Neural cell (in vitro differentiated cells): ENCODE results near the gene ASB18. TPM values are rescaled to one million over a fixed set of nuclear protein-coding genes. Genes with fewer than 3 reads are reported as not detected.

Source experiments
- H2AFZ ChIP-seq: fragments of 200-600, 300-800 bp; sonication (generic), shearing (Covaris generic); 2 replicates; pipeline ENCODE4 v1.6.0; 2014; ENCODE audit warnings: low read depth, mild to moderate bottlenecking, antibody characterized with exemption, low read length, moderate library complexity
- H3F3A ChIP-seq: fragments of 200-600 bp; shearing (Covaris generic); 2 replicates; pipeline ENCODE4 v1.6.1; 2016; ENCODE audit warnings: mild to moderate bottlenecking, moderate library complexity, mixed read lengths, antibody characterized with exemption, low read length; ENCODE audit not compliant: insufficient read depth, poor library complexity, severe bottlenecking
- H3K27ac ChIP-seq: fragments of 200-600, 300-800 bp; sonication (generic), shearing (Covaris generic); 2 replicates; pipeline ENCODE4 v1.5.1; 2014; ENCODE audit warnings: mild to moderate bottlenecking, low read length, moderate library complexity
- H3K27me3 ChIP-seq: fragments of 300-800, 200-600 bp; sonication (generic), shearing (Covaris generic); 2 replicates; pipeline ENCODE4 v1.6.0; 2014; ENCODE audit warnings: mild to moderate bottlenecking, low read depth, low read length, moderate library complexity; ENCODE audit not compliant: insufficient read depth
- H3K36me3 ChIP-seq: fragments of 300-800, 200-600 bp; sonication (generic), shearing (Covaris generic); 2 replicates; pipeline ENCODE4 v1.5.1; 2014; ENCODE audit warnings: mild to moderate bottlenecking, antibody characterized with exemption, low read length, moderate library complexity; ENCODE audit not compliant: insufficient read depth
- H3K4me2 ChIP-seq: fragments of 300-800, 200-600 bp; sonication (generic), shearing (Covaris generic); 2 replicates; pipeline ENCODE4 v1.6.0; 2014; ENCODE audit warnings: mild to moderate bottlenecking, low read length
- H3K4me3 ChIP-seq: fragments of 300-800, 200-600 bp; sonication (generic), shearing (Covaris generic); 2 replicates; pipeline ENCODE4 v1.5.1; 2014; ENCODE audit warnings: mild to moderate bottlenecking, low read length, moderate library complexity
- H3K79me2 ChIP-seq: fragments of 200-600 bp; shearing (Covaris generic); replicated peaks from 2 replicates; pipeline ENCODE4 v1.6.0; 2014; ENCODE audit warnings: mild to moderate bottlenecking, low read length, moderate library complexity; ENCODE audit not compliant: insufficient read depth
- H3K9ac ChIP-seq: fragments of 300-800, 200-600 bp; sonication (generic), shearing (Covaris generic); 2 replicates; pipeline ENCODE4 v1.6.1; 2016; ENCODE audit warnings: mild to moderate bottlenecking, low read length, mixed read lengths
- H3K9me2 ChIP-seq: fragments of 200-600 bp; shearing (Covaris generic); 2 replicates; pipeline ENCODE4 v1.6.1; 2016; ENCODE audit warnings: mild to moderate bottlenecking, low read length, mixed read lengths; ENCODE audit not compliant: insufficient read depth
- H3K9me3 ChIP-seq: fragments of 200-600, 300-800 bp; sonication (generic), shearing (Covaris generic); 2 replicates; pipeline ENCODE4 v1.6.1; 2016; ENCODE audit warnings: mild to moderate bottlenecking, mixed run types, low read length, moderate library complexity, mixed read lengths
- H4K20me1 ChIP-seq: fragments of 200-600 bp; shearing (Covaris generic); 2 replicates; pipeline ENCODE4 v1.6.1; 2016; ENCODE audit warnings: mild to moderate bottlenecking, mixed run types; ENCODE audit not compliant: insufficient read depth
- EP300 ChIP-seq: fragments of 450-650 bp; conservative IDR thresholded peaks from 2 replicates; pipeline ENCODE4 v1.6.1; 2014; ENCODE audit warnings: antibody characterized with exemption, mild to moderate bottlenecking, moderate library complexity; ENCODE audit not compliant: poor library complexity, severe bottlenecking
- EZH2 ChIP-seq: fragments of 200-600, 300-800 bp; shearing (Covaris generic), sonication (generic); IDR thresholded peaks from 2 replicates; pipeline ENCODE4 v1.6.1; 2014; ENCODE audit warnings: antibody characterized with exemption, low read length, borderline replicate concordance, mild to moderate bottlenecking; ENCODE audit not compliant: insufficient read depth, poor library complexity, severe bottlenecking
- MXI1 ChIP-seq: fragments of 450-650 bp; conservative IDR thresholded peaks from 2 replicates; pipeline ENCODE4 v1.6.1; 2014; ENCODE audit warnings: antibody characterized with exemption, mild to moderate bottlenecking; ENCODE audit not compliant: poor library complexity, severe bottlenecking
- POLR2AphosphoS5 ChIP-seq: IDR thresholded peaks from 2 replicates; pipeline ENCODE4 v1.6.1; 2012
- RAD21 ChIP-seq: fragments of 450-650 bp; conservative IDR thresholded peaks from 2 replicates; pipeline ENCODE4 v1.6.1; 2014; ENCODE audit warnings: antibody characterized with exemption, mild to moderate bottlenecking, moderate library complexity
- SMC3 ChIP-seq: fragments of 450-650 bp; conservative IDR thresholded peaks from 2 replicates; pipeline ENCODE4 v1.6.1; 2014; ENCODE audit warnings: antibody characterized with exemption, mild to moderate bottlenecking, moderate library complexity; ENCODE audit not compliant: poor library complexity
- TAF1 ChIP-seq: IDR thresholded peaks from 2 replicates; pipeline ENCODE4 v1.6.1; 2012; ENCODE audit warnings: low read depth
- polyA plus RNA-seq: library from polyadenylated mRNA; depleted of rRNA; stranded (reverse); fragments of >200 nt; gene quantifications from 2 replicates; pipeline ENCODE4 v1.2.3, GENCODE V29; 2014
- TF ChIP-seq, protein P1 (sequence below): IDR thresholded peaks from 2 replicates; pipeline ENCODE4 v1.6.1; 2012; ENCODE audit warnings: borderline replicate concordance
- TF ChIP-seq, protein P2 (sequence below): fragments of 450-650 bp; IDR thresholded peaks from 2 replicates; pipeline ENCODE4 v1.5.1; 2014; ENCODE audit warnings: antibody characterized with exemption, mild to moderate bottlenecking, moderate library complexity; ENCODE audit not compliant: poor library complexity, severe bottlenecking

The ASB18 gene
- polyA plus RNA-seq, 1 donor from 2014 or later: not detected

DNA sequence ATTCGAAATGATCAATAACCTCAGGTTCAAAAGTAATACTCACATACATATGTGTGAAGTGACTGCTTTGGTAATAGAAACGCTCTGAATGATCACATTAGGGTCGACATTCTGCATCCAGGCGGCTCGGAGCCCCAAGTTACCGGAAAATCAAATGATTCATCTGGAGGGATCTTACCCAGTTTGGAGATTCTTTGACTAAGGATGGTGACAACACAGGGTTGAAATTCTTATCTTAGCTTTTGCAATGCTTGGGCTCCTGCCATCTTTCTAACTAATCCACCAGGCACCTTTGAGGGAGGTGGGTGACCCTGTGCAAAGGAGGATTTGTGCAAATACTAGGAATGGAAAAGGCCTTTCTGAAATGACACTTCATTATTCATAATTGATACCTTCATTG is 106.8 kb downstream of the ASB18 start:
- TF ChIP-seq RAD21 (no peak), EP300 (no peak), MXI1 (no peak), POLR2AphosphoS5 (no peak), EZH2 (no peak), TAF1 (no peak)
- H3K4me3 ChIP-seq: no peak overlapping the region
- no peaks in the 10 kb centered on the region for H3K36me3 ChIP-seq
- no peak overlapping the region for H3K27ac ChIP-seq
- no peaks in the 10 kb centered on the region for H4K20me1 ChIP-seq
- H3K9me2 ChIP-seq: no peaks in the 10 kb centered on the region
- H3K9ac ChIP-seq: no peak overlapping the region
- H3F3A ChIP-seq: no peaks in the 10 kb centered on the region
- H3K4me2 ChIP-seq: no peak overlapping the region
- H3K9me3 ChIP-seq: no peaks in the 10 kb centered on the region
- no peak overlapping the region for H2AFZ ChIP-seq
- H3K27me3 ChIP-seq: peaks cover 73% of the 10 kb centered on the region
- H3K79me2 ChIP-seq: no peaks in the 10 kb centered on the region

DNA sequence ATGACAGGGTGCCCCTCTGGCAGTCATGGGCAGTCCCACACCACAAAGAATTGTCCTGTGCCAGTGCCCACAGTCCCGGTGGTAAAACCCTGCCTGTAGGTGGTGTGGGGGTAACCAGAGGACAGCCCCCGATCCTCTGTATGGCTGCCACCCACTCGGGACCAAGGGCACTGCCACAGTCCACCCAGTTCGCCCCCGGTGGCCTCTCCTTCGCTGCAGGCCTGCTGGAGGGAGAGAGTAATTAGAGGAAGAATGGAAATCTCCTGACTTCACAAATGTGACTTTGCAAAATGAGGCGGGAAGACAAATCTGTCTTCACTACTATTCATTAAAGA is 107.4 kb downstream of the ASB18 start:
- Histone ChIP-seq H3K4me2 (no peak overlapping the region), H3K9me3 (no peaks in the 10 kb centered on the region), H3K79me2 (no peaks in the 10 kb centered on the region), H2AFZ (no peak overlapping the region), H3F3A (no peaks in the 10 kb centered on the region), H3K4me3 (no peak overlapping the region), H4K20me1 (no peaks in the 10 kb centered on the region), H3K27me3 (peaks cover 67% of the 10 kb centered on the region), H3K36me3 (no peaks in the 10 kb centered on the region), H3K9me2 (no peaks in the 10 kb centered on the region), H3K9ac (no peak overlapping the region), H3K27ac (no peak overlapping the region)
- TF ChIP-seq TAF1 (no peak), MXI1 (no peak), EP300 (no peak), RAD21 (no peak), SMC3 (no peak), POLR2AphosphoS5 (no peak), EZH2 (no peak)
- TF ChIP-seq, protein P1, sequence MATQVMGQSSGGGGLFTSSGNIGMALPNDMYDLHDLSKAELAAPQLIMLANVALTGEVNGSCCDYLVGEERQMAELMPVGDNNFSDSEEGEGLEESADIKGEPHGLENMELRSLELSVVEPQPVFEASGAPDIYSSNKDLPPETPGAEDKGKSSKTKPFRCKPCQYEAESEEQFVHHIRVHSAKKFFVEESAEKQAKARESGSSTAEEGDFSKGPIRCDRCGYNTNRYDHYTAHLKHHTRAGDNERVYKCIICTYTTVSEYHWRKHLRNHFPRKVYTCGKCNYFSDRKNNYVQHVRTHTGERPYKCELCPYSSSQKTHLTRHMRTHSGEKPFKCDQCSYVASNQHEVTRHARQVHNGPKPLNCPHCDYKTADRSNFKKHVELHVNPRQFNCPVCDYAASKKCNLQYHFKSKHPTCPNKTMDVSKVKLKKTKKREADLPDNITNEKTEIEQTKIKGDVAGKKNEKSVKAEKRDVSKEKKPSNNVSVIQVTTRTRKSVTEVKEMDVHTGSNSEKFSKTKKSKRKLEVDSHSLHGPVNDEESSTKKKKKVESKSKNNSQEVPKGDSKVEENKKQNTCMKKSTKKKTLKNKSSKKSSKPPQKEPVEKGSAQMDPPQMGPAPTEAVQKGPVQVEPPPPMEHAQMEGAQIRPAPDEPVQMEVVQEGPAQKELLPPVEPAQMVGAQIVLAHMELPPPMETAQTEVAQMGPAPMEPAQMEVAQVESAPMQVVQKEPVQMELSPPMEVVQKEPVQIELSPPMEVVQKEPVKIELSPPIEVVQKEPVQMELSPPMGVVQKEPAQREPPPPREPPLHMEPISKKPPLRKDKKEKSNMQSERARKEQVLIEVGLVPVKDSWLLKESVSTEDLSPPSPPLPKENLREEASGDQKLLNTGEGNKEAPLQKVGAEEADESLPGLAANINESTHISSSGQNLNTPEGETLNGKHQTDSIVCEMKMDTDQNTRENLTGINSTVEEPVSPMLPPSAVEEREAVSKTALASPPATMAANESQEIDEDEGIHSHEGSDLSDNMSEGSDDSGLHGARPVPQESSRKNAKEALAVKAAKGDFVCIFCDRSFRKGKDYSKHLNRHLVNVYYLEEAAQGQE: no peak
- TF ChIP-seq, protein P2, sequence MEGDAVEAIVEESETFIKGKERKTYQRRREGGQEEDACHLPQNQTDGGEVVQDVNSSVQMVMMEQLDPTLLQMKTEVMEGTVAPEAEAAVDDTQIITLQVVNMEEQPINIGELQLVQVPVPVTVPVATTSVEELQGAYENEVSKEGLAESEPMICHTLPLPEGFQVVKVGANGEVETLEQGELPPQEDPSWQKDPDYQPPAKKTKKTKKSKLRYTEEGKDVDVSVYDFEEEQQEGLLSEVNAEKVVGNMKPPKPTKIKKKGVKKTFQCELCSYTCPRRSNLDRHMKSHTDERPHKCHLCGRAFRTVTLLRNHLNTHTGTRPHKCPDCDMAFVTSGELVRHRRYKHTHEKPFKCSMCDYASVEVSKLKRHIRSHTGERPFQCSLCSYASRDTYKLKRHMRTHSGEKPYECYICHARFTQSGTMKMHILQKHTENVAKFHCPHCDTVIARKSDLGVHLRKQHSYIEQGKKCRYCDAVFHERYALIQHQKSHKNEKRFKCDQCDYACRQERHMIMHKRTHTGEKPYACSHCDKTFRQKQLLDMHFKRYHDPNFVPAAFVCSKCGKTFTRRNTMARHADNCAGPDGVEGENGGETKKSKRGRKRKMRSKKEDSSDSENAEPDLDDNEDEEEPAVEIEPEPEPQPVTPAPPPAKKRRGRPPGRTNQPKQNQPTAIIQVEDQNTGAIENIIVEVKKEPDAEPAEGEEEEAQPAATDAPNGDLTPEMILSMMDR: no peak
